Breast epithelium (tissue), 4 donors: ENCODE measurements around the gene FXYD1. TPM values are rescaled to one million over a fixed set of nuclear protein-coding genes. Genes with fewer than 3 reads are reported as not detected.

Source experiments
- DNase-seq, 2 donors: peaks; one replicate each; pipeline ENCODE4 v3.0.0-alpha.2; 2019; ENCODE audit warnings: low spot score in 2 of 2
- H3K27ac ChIP-seq, 2 donors: fragments of 200-600 bp; sonication (generic) in 1 of 2; one replicate each; pipeline ENCODE4 v1.5.1; 2016 to 2019; ENCODE audit warnings: mild to moderate bottlenecking in 1 of 2
- H3K27me3 ChIP-seq, 2 donors: fragments of 200-600 bp; sonication (generic) in 1 of 2; one replicate each; pipeline versions ENCODE4 v1.5.1 to v1.6.0; 2017 to 2019; ENCODE audit warnings: control low read depth in 1 of 2, mild to moderate bottlenecking in 1 of 2
- H3K36me3 ChIP-seq: fragments of 200-600 bp; one replicate; pipeline ENCODE4 v1.5.1; 2019
- H3K4me1 ChIP-seq, 2 donors: fragments of 200-600 bp; sonication (generic); one replicate each; pipeline ENCODE4 v1.5.1; 2016 to 2019; ENCODE audit warnings: control low read depth in 1 of 2
- H3K4me3 ChIP-seq, 3 donors: fragments of 200-600 bp; sonication (generic); 1 replicate in 2 of 3; 2 replicates in 1 of 3; pipeline ENCODE4 v1.5.1; 2016 to 2019; ENCODE audit warnings: mild to moderate bottlenecking in 3 of 3, moderate library complexity in 2 of 3
- H3K9me3 ChIP-seq, 2 donors: fragments of 200-600 bp; sonication (generic) in 1 of 2; one replicate each; pipeline ENCODE4 v1.5.1; 2016 to 2019; ENCODE audit warnings: control low read depth in 1 of 2
- POLR2A ChIP-seq: fragments of 450-650 bp; IDR thresholded peaks from one replicate; pipeline ENCODE4 v1.6.1; 2016; ENCODE audit warnings: antibody characterized with exemption, mild to moderate bottlenecking, moderate library complexity
- POLR2AphosphoS5 ChIP-seq, 3 donors: sonication (generic); formaldehyde crosslinking; IDR thresholded peaks; one replicate each; pipeline ENCODE4 v1.6.1; 2017; ENCODE audit warnings: antibody characterized with exemption in 3 of 3
- intact Hi-C: fragments of 100-400 bp; cut with DNase I; formaldehyde crosslinking; loops from one replicate; pipeline ENCODE4 v1.15.1; 2023; ENCODE audit warnings: low total_unique reads
- total RNA-seq, 3 donors: library from RNA; depleted of rRNA; stranded (reverse); fragments of >200 nt; gene quantifications; one replicate each; pipeline ENCODE4 v1.1.0, GENCODE V29; 2016
- TF ChIP-seq, protein P1 (sequence below), 3 donors: fragments of 450-650 bp; IDR thresholded peaks; one replicate each; pipeline ENCODE4 v1.5.1; 2016 to 2017; ENCODE audit warnings: antibody characterized with exemption in 3 of 3, mild to moderate bottlenecking in 3 of 3, moderate library complexity in 3 of 3

Gene FXYD1
- total RNA-seq, 3 donors from 2014 or later = 15.5 to 75.5 (median 34.7) TPM

DNA sequence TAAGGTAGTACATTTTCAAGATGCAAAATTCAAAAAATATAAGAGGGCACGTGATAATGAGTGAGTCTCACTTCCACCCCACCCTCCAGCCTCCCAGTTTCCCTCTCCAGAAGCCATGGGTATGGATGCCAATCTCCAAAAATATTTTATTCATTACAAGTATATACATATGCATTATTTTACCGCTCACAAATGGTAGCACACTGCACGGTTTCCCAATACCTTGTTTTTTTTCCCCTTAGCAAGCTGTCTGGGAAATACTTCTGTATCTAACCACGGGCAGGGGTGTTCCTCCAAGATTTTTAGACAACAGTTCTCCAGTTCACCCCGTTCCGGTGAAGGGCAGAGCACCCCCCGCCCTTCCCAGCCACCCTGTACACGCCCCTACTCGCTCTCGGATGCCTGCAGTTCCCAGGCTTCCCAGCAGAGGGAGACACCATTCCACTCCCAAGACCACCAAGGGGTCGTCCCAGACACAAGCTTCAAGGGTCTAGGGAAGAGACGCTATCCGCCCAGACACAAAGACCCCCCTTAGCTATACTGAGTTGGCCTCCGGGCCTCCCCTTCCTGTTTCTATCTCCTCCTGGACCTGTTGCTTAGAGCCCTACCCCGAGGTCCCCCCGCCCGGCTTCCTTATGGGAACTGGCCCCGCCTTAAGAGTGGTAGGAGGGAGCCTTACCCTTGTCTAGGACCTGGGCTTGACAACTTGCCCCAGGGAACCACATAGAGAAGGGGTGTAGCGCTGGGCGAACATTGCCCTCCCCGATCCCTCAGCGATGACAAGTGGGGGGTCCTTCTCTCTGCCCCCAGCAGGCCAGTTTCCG is 24.1 kb upstream of the FXYD1 start:
- H3K27ac ChIP-seq = peak overlapping the region; percentile 91
- peak overlapping the region; percentile 17 to 75 (median 60) for H3K4me3 ChIP-seq
- TF ChIP-seq, protein P1, sequence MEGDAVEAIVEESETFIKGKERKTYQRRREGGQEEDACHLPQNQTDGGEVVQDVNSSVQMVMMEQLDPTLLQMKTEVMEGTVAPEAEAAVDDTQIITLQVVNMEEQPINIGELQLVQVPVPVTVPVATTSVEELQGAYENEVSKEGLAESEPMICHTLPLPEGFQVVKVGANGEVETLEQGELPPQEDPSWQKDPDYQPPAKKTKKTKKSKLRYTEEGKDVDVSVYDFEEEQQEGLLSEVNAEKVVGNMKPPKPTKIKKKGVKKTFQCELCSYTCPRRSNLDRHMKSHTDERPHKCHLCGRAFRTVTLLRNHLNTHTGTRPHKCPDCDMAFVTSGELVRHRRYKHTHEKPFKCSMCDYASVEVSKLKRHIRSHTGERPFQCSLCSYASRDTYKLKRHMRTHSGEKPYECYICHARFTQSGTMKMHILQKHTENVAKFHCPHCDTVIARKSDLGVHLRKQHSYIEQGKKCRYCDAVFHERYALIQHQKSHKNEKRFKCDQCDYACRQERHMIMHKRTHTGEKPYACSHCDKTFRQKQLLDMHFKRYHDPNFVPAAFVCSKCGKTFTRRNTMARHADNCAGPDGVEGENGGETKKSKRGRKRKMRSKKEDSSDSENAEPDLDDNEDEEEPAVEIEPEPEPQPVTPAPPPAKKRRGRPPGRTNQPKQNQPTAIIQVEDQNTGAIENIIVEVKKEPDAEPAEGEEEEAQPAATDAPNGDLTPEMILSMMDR (IDR thresholded peaks at IDR 0.05) = peak; percentile 95 to 99 (median 98)
- no peak for TF ChIP-seq POLR2A
- TF ChIP-seq POLR2AphosphoS5 (IDR thresholded peaks at IDR 0.05) = peak in 2 of 3 donors; percentile 24
- peaks cover 0 to 5% of the 10 kb centered on the region in 2 donors for H3K4me1 ChIP-seq
- DNase-seq = peak; percentile 72 to 78
- no peaks in the 10 kb centered on the region for H3K27me3 ChIP-seq
- no peaks in the 10 kb centered on the region for H3K9me3 ChIP-seq
- intact Hi-C loops = no loop called here
- H3K36me3 ChIP-seq = no peaks in the 10 kb centered on the region

DNA sequence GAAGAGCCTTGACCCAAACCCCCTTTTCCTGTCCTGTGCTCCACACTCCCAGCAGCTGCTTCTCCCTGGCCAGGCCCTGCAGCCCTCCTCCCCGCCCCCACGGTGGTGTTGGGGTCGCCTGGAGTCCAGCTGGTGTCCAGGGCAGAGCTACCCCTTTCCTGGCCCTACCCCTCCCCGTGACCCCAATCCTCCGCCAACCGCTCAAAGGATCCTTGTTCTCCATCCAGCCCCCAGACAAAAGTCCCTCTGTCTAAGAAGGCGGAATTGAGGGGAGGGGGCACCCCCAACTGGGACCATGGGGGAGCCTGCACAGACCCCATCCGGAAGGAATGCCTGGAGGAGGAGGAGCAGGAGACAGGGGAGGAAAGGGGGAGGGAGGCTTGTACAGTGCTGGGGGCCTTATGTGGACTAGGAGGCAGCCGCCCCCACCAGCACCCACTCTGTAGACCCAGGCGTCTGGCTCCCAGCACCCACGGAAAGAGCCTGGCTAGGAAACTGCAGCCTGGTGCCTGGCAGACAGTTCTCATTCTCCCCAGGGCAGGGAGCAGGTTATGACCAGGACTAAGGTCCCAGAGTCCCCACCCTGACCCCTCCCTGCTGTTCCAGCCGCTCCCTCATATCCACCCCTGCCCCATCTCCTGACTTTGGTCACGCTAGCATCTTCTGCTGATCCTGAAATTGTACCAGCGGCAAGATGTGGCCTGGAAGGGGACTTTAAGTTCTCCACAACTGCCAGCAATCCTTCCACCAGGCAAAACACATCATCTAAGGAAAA is 23.3 kb upstream of the FXYD1 start, which contains the start of gene FXYD3:
FXYD3 (plus strand) TSS at position 647 of the 775 bp plus-strand sequence. CDS start 3,554 bp downstream, outside the sequence.
- peak within 1 kb of the TSS; percentile 91 for H3K27ac ChIP-seq
- peaks cover 0 to 7% of the 10 kb centered on the region in 2 donors for H3K4me1 ChIP-seq
- TF ChIP-seq POLR2AphosphoS5 (IDR thresholded peaks at IDR 0.05) (no peak), POLR2A (no peak)
- TF ChIP-seq, protein P1 (IDR thresholded peaks at IDR 0.05) = no peak
- intact Hi-C loops = no loop called here
- H3K4me3 ChIP-seq = peak within 1 kb of the TSS; percentile 17 to 75 (median 60)
- no peak for DNase-seq
- no peaks in the 10 kb centered on the region for H3K36me3 ChIP-seq
- H3K9me3 ChIP-seq = no peaks in the 10 kb centered on the region
- no peaks in the 10 kb centered on the region for H3K27me3 ChIP-seq

DNA sequence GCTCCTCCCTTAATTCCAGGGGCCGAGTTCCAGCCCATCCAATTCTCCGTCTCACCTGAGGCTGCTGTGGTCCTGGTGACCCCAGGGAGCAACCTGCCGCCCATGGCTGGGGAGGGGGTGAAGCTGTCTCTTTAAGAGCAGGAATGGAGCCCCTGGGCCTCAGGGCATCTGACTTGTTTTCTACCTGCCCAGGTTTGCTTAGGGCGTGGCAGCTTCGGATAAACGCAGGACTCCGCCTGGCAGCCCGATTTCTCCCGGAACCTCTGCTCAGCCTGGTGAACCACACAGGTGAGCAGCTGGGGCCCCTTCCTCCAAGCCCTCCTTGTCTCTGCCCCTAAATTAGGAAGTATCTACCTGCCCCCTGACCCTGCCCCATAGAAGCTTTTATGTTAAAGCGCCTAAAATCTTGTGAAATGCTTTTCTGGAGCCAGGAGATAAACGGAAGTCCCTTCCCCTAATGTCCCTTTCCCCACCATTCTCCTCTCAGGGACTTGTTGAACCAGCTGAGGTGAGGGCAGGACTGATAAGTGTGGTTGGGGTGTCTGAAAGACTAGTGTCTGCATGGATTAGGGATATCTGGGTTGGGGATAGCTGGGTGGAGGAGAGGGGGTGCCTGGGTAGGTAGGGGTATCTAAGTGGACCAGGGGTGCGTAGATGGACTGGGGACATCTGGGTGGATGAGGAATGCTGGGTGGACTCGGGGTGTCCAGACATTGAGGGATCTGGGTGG is 22.4 kb upstream of the FXYD1 start:
- DNase-seq = peak; percentile 69 to 80
- Histone ChIP-seq H3K4me3 (peak overlapping the region in 2 of 3 donors; percentile 60 to 75), H3K27ac (peak overlapping the region; percentile 91), H3K27me3 (no peaks in the 10 kb centered on the region), H3K9me3 (no peaks in the 10 kb centered on the region), H3K36me3 (no peaks in the 10 kb centered on the region), H3K4me1 (peaks cover 0 to 8% of the 10 kb centered on the region in 2 donors)
- intact Hi-C loops = no loop called here
- TF ChIP-seq POLR2A (no peak), POLR2AphosphoS5 (IDR thresholded peaks at IDR 0.05) (no peak)
- TF ChIP-seq, protein P1 (IDR thresholded peaks at IDR 0.05) = no peak

DNA sequence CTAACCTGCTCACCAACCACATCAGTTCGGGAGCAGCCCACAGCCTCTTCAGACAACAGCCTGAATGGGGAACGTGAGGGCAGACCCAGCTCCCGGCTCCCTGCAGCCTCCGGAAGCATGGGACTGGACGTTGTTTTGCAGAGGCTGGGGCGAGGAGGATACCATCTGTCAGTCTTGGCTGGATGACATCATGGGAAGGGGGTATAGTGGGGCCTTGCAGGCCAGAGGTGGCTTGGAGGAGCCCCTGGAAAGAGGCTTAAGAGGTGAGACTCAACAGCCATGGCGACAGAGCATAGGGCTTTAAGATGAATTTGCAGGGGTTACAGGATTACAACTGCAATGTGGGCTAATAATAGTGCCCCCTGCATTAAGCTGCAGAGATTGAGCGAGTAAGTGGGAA is 21.5 kb upstream of the FXYD1 start:
- Histone ChIP-seq H3K27ac (peak overlapping the region; percentile 91), H3K36me3 (no peaks in the 10 kb centered on the region), H3K4me1 (peaks cover 0 to 8% of the 10 kb centered on the region in 2 donors), H3K9me3 (no peaks in the 10 kb centered on the region), H3K4me3 (peak overlapping the region in 2 of 3 donors; percentile 60 to 75), H3K27me3 (no peaks in the 10 kb centered on the region)
- intact Hi-C loops = no loop called here
- TF ChIP-seq POLR2A (no peak), POLR2AphosphoS5 (IDR thresholded peaks at IDR 0.05) (no peak)
- TF ChIP-seq, protein P1 (IDR thresholded peaks at IDR 0.05) = no peak
- DNase-seq = no peak
